Chondrocyte (in vitro differentiated cells): Measurements from ENCODE around the gene PARP1. TPM values are rescaled to one million over a fixed set of nuclear protein-coding genes. Genes with fewer than 3 reads are reported as not detected.

Source experiments
- DNase-seq: peaks from one replicate; pipeline ENCODE4 v3.0.0; 2021; ENCODE audit warnings: mixed read lengths, low spot score
- H3K27ac Mint-ChIP-seq: one replicate; pipeline ENCODE4 v1.8.0; 2021; ENCODE audit warnings: mild to moderate bottlenecking, moderate library complexity, mixed read lengths; ENCODE audit not compliant: unreplicated experiment
- H3K27me3 Mint-ChIP-seq: 2 replicates; pipeline ENCODE4 v1.8.0; 2021; ENCODE audit warnings: low read depth, mixed read lengths
- H3K36me3 Mint-ChIP-seq: 2 replicates; pipeline ENCODE4 v1.8.0; 2021; ENCODE audit warnings: low read depth, mixed read lengths
- H3K4me1 Mint-ChIP-seq: 2 replicates; pipeline ENCODE4 v1.8.0; 2021; ENCODE audit warnings: low read depth, mild to moderate bottlenecking, mixed read lengths
- H3K4me3 Mint-ChIP-seq: one replicate; pipeline ENCODE4 v1.8.0; 2021; ENCODE audit warnings: mild to moderate bottlenecking, moderate library complexity, mixed read lengths; ENCODE audit not compliant: unreplicated experiment
- H3K9me3 Mint-ChIP-seq: 2 replicates; pipeline ENCODE4 v1.8.0; 2021; ENCODE audit warnings: low read depth, mixed read lengths
- CTCF ChIP-seq: fragments of 200-600 bp; sonication (generic); IDR thresholded peaks from 2 replicates; pipeline ENCODE4 v1.5.0; 2021; ENCODE audit warnings: antibody characterized with exemption, mild to moderate bottlenecking, moderate library complexity
- total RNA-seq: library from RNA; stranded (reverse); gene quantifications from 3 replicates; pipeline ENCODE4 v1.2.1, GENCODE V29; 2021

The PARP1 gene
- total RNA-seq, 1 donor from 2014 or later = 48.6 TPM

GRCh38 chr1:226376300-226376699, 31.6 kb downstream of the PARP1 start:
- Mint-ChIP-seq H3K36me3 (peaks cover 57% of the 10 kb centered on the region), H3K4me1 (peaks cover 6% of the 10 kb centered on the region), H3K4me3 (no peak overlapping the region), H3K27me3 (no peaks in the 10 kb centered on the region), H3K27ac (no peak overlapping the region), H3K9me3 (no peaks in the 10 kb centered on the region)
- no peak for TF ChIP-seq CTCF
- no peak for DNase-seq

- no peak overlapping the region for H3K27ac Mint-ChIP-seq
- peaks cover 41% of the 10 kb centered on the region for H3K36me3 Mint-ChIP-seq
- no peaks in the 10 kb centered on the region for H3K9me3 Mint-ChIP-seq
- H3K4me1 Mint-ChIP-seq = peaks cover 6% of the 10 kb centered on the region
- TF ChIP-seq CTCF = no peak
- H3K27me3 Mint-ChIP-seq = no peaks in the 10 kb centered on the region
- H3K4me3 Mint-ChIP-seq = no peak overlapping the region
- DNase-seq = no peak
Measured at GRCh38 chr1:226373376-226373775, 34.5 kb downstream of the PARP1 start.

GRCh38 chr1:226372885-226373284, 35.0 kb downstream of the PARP1 start:
- no peak overlapping the region for H3K4me3 Mint-ChIP-seq
- H3K27ac Mint-ChIP-seq = no peak overlapping the region
- H3K36me3 Mint-ChIP-seq = peaks cover 38% of the 10 kb centered on the region
- H3K4me1 Mint-ChIP-seq = peaks cover 6% of the 10 kb centered on the region
- DNase-seq = no peak
- no peaks in the 10 kb centered on the region for H3K9me3 Mint-ChIP-seq
- TF ChIP-seq CTCF = no peak
- H3K27me3 Mint-ChIP-seq = no peaks in the 10 kb centered on the region

- Mint-ChIP-seq H3K9me3 (no peaks in the 10 kb centered on the region), H3K4me3 (no peak overlapping the region), H3K4me1 (peaks cover 6% of the 10 kb centered on the region), H3K36me3 (peaks cover 37% of the 10 kb centered on the region), H3K27me3 (no peaks in the 10 kb centered on the region), H3K27ac (no peak overlapping the region)
- TF ChIP-seq CTCF = no peak
- no peak for DNase-seq
Measured at GRCh38 chr1:226371866-226372490, 35.9 kb downstream of the PARP1 start.

GRCh38 chr1:226371027-226371694, 36.7 kb downstream of the PARP1 start:
- no peaks in the 10 kb centered on the region for H3K9me3 Mint-ChIP-seq
- H3K36me3 Mint-ChIP-seq = peaks cover 34% of the 10 kb centered on the region
- no peaks in the 10 kb centered on the region for H3K27me3 Mint-ChIP-seq
- no peak for DNase-seq
- peaks cover 6% of the 10 kb centered on the region for H3K4me1 Mint-ChIP-seq
- no peak for TF ChIP-seq CTCF
- H3K27ac Mint-ChIP-seq = no peak overlapping the region
- no peak overlapping the region for H3K4me3 Mint-ChIP-seq
